Trophoblast cell (in vitro differentiated cells and primary cell): ENCODE measurements around the gene DISC1.

Experiments used
- DNase-seq, 2 donors: peaks; one replicate each; pipeline ENCODE4 v3.0.0-alpha.2; 2016
- H2AFZ ChIP-seq: 2 replicates; pipeline ENCODE4 v1.6.1; 2013; ENCODE audit warnings: low read length, moderate library complexity, mild to moderate bottlenecking; ENCODE audit not compliant: insufficient read depth, poor library complexity
- H2AK5ac ChIP-seq: 2 replicates; pipeline ENCODE4 v1.6.1; 2013; ENCODE audit warnings: mild to moderate bottlenecking, low read length
- H2BK120ac ChIP-seq: 2 replicates; pipeline ENCODE4 v1.6.1; 2013; ENCODE audit warnings: low read length, mild to moderate bottlenecking, moderate library complexity; ENCODE audit not compliant: insufficient read depth, poor library complexity
- H2BK12ac ChIP-seq: 2 replicates; pipeline ENCODE4 v1.6.1; 2013; ENCODE audit warnings: mild to moderate bottlenecking, low read length, moderate library complexity
- H2BK5ac ChIP-seq: 2 replicates; pipeline ENCODE4 v1.6.1; 2013; ENCODE audit warnings: low read length, low read depth, moderate library complexity, mild to moderate bottlenecking; ENCODE audit not compliant: poor library complexity
- H3K14ac ChIP-seq: 2 replicates; pipeline ENCODE4 v1.6.1; 2013; ENCODE audit warnings: mild to moderate bottlenecking, low read length
- H3K18ac ChIP-seq: 2 replicates; pipeline ENCODE4 v1.6.1; 2013; ENCODE audit warnings: mild to moderate bottlenecking, low read length
- H3K23ac ChIP-seq: 2 replicates; pipeline ENCODE4 v1.6.1; 2013; ENCODE audit warnings: low read length
- H3K27ac ChIP-seq: 2 replicates; pipeline ENCODE4 v1.5.1; 2013; ENCODE audit warnings: low read depth, mild to moderate bottlenecking, inconsistent platforms, low read length, moderate library complexity
- H3K27me3 ChIP-seq: 2 replicates; pipeline ENCODE4 v1.6.1; 2013; ENCODE audit warnings: inconsistent platforms, mild to moderate bottlenecking, low read length, moderate library complexity; ENCODE audit not compliant: insufficient read depth
- H3K36me3 ChIP-seq, 2 experiments: 1 replicate in 1 of 2; 2 replicates in 1 of 2; pipeline ENCODE4 v1.6.1; 2013; ENCODE audit warnings: low read length in 2 of 2, mild to moderate bottlenecking in 2 of 2, moderate library complexity in 1 of 2; ENCODE audit not compliant: insufficient read depth in 2 of 2, control insufficient read depth in 1 of 2
- H3K4ac ChIP-seq: 2 replicates; pipeline ENCODE4 v1.6.1; 2013; ENCODE audit warnings: low read depth, mild to moderate bottlenecking, low read length, moderate library complexity
- H3K4me1 ChIP-seq, 2 experiments: 1 replicate in 1 of 2; 2 replicates in 1 of 2; pipeline ENCODE4 v1.6.1; 2013; ENCODE audit warnings: low read length in 2 of 2, mild to moderate bottlenecking in 2 of 2, moderate library complexity in 1 of 2; ENCODE audit not compliant: insufficient read depth in 2 of 2, control insufficient read depth in 1 of 2
- H3K4me2 ChIP-seq: 2 replicates; pipeline ENCODE4 v1.6.1; 2013; ENCODE audit warnings: inconsistent platforms, mild to moderate bottlenecking, low read length, moderate library complexity
- H3K4me3 ChIP-seq: 2 replicates; pipeline ENCODE4 v1.5.1; 2013; ENCODE audit warnings: mild to moderate bottlenecking, low read depth, low read length, inconsistent platforms
- H3K79me1 ChIP-seq: one replicate; pipeline ENCODE4 v1.6.1; 2013; ENCODE audit warnings: low read length
- H3K79me2 ChIP-seq: 2 replicates; pipeline ENCODE4 v1.6.1; 2013; ENCODE audit warnings: low read length, mild to moderate bottlenecking; ENCODE audit not compliant: control insufficient read depth, insufficient read depth, poor library complexity
- H3K9ac ChIP-seq: 2 replicates; pipeline ENCODE4 v1.6.1; 2013; ENCODE audit warnings: mild to moderate bottlenecking, low read length
- H3K9me3 ChIP-seq: 2 replicates; pipeline ENCODE4 v1.6.1; 2013; ENCODE audit warnings: low read depth, mild to moderate bottlenecking, control low read depth, inconsistent platforms, low read length; ENCODE audit not compliant: insufficient read depth
- H4K12ac ChIP-seq: 2 replicates; pipeline ENCODE4 v1.6.1; 2013; ENCODE audit warnings: low read depth, mild to moderate bottlenecking, low read length, moderate library complexity
- H4K8ac ChIP-seq: 2 replicates; pipeline ENCODE4 v1.6.1; 2013; ENCODE audit warnings: low read depth, mild to moderate bottlenecking, low read length, moderate library complexity
- H4K91ac ChIP-seq: one replicate; pipeline ENCODE4 v1.6.1; 2013; ENCODE audit warnings: low read depth, mild to moderate bottlenecking, low read length, moderate library complexity
- WGBS: extraction: QIAGEN DNeasy Blood & Tissue Kit; methylation state at CpG from one replicate; pipeline ENCODE4 v1.1.7; 2013; ENCODE audit warnings: missing lambda C conversion rate; ENCODE audit not compliant: insufficient read length, insufficient coverage; ENCODE audit errors: extremely low coverage; 5-methylcytosine and 5-hydroxymethylcytosine counted together

Gene DISC1

DNA sequence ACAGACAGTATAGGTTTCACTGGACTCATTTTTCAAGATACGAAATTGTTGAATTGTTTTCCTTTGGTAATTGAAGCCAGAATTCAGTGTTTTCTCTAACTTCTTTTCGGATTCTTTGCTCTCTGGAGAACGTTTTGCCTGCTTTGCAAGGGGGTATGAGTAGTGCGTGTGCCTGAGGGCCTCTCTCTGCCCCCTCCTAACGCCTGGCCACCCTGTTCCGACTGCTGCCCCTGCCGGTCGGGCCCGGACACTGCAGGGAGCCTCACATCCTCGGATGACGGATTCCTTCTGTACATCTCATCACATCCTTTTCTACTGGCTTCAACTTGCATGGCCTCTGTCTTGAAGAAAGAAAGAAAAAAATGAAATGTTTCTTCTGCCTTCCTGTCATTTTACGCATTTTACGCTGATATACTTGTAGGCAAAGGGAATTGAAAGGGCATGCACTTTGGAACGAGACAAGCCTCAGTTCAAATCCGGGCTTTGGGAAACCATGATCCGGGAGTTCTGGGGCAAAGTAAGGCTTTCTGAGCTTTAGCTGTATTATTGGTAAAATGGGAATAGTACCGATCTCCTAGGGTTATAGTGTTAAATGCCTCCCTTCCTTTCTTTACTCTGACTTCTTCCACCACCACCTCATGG is 65.1 kb downstream of the DISC1 start:
- no peak overlapping the region for H2BK120ac ChIP-seq
- H3K27me3 ChIP-seq, result no peaks in the 10 kb centered on the region
- H3K4me2 ChIP-seq, result no peak overlapping the region
- peaks cover 0 to 2% of the 10 kb centered on the region in 2 experiments for H3K36me3 ChIP-seq
- H3K79me1 ChIP-seq, result no peaks in the 10 kb centered on the region
- no peak overlapping the region for H3K23ac ChIP-seq
- H2BK12ac ChIP-seq, result no peak overlapping the region
- peaks cover 0 to 4% of the 10 kb centered on the region in 2 experiments for H3K4me1 ChIP-seq
- H2BK5ac ChIP-seq, result no peak overlapping the region
- no peak overlapping the region for H3K4ac ChIP-seq
- no CpG with 5 or more reads among the region's 17 CpGs for WGBS
- H2AFZ ChIP-seq, result no peak overlapping the region
- H3K27ac ChIP-seq, result no peak overlapping the region
- no peak overlapping the region for H4K12ac ChIP-seq
- H3K4me3 ChIP-seq, result no peak overlapping the region
- no peak overlapping the region for H4K8ac ChIP-seq
- no peaks in the 10 kb centered on the region for H3K9me3 ChIP-seq
- H4K91ac ChIP-seq, result no peak overlapping the region
- peak; percentile 45 to 62 for DNase-seq
- no peak overlapping the region for H3K18ac ChIP-seq
- H3K14ac ChIP-seq, result no peak overlapping the region
- no peak overlapping the region for H3K9ac ChIP-seq
- H3K79me2 ChIP-seq, result no peaks in the 10 kb centered on the region
- H2AK5ac ChIP-seq, result no peak overlapping the region

DNA sequence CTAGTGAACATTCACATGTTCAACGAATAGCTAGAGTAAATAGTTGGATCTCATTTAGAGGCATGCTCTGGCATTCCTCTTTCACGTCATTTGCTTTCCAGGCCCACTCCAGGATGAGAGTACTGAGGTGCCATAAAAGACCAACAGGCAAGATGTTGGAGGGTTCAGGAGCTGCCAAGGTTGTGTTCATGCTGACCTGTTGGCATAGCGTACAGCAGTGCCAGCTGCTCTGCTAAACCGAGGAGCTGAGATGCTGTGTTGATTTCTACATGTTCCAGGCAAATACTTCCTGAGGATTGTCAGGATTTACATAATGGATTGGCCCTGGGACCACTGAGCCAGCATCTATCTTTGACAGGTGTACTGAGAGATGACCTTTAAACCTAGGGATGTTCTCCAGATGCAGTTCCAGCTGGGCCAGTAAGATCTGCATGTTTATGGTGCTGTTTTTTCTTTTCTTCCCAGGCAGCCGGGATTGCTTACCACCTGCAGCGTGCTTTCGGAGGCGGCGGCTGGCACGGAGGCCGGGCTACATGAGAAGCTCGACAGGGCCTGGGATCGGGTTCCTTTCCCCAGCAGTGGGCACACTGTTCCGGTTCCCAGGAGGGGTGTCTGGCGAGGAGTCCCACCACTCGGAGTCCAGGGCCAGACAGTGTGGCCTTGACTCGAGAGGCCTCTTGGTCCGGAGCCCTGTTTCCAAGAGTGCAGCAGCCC is 66.9 kb downstream of the DISC1 start:
- Histone ChIP-seq H3K14ac (no peak overlapping the region), H4K8ac (no peak overlapping the region), H3K9ac (no peak overlapping the region), H3K23ac (no peak overlapping the region), H3K4me1 (peaks cover 0 to 4% of the 10 kb centered on the region in 2 experiments), H3K18ac (no peak overlapping the region), H3K4me2 (no peak overlapping the region), H3K4me3 (peak overlapping the region; percentile 39), H2AK5ac (no peak overlapping the region), H3K27me3 (no peaks in the 10 kb centered on the region), H2BK5ac (no peak overlapping the region), H3K4ac (no peak overlapping the region), H3K9me3 (no peaks in the 10 kb centered on the region), H2AFZ (no peak overlapping the region), H3K79me2 (no peaks in the 10 kb centered on the region), H3K79me1 (no peaks in the 10 kb centered on the region), H3K36me3 (peaks cover 0 to 2% of the 10 kb centered on the region in 2 experiments), H4K91ac (no peak overlapping the region), H4K12ac (no peak overlapping the region), H3K27ac (no peak overlapping the region), H2BK120ac (no peak overlapping the region), H2BK12ac (no peak overlapping the region)
- WGBS, result no CpG with 5 or more reads among the region's 18 CpGs
- no peak for DNase-seq

DNA sequence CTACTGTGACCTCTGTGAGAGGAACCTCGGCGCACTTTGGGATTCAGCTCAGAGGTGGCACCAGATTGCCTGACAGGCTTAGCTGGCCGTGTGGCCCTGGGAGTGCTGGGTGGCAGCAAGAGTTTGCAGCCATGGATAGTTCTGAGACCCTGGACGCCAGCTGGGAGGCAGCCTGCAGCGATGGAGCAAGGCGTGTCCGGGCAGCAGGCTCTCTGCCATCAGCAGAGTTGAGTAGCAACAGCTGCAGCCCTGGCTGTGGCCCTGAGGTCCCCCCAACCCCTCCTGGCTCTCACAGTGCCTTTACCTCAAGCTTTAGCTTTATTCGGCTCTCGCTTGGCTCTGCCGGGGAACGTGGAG is 67.5 kb downstream of the DISC1 start:
- Histone ChIP-seq H2BK5ac (no peak overlapping the region), H4K91ac (no peak overlapping the region), H4K12ac (no peak overlapping the region), H3K9me3 (no peaks in the 10 kb centered on the region), H3K14ac (no peak overlapping the region), H2BK12ac (no peak overlapping the region), H2AFZ (no peak overlapping the region), H4K8ac (no peak overlapping the region), H3K9ac (no peak overlapping the region), H3K27me3 (no peaks in the 10 kb centered on the region), H3K18ac (no peak overlapping the region), H3K79me1 (no peaks in the 10 kb centered on the region), H3K4me1 (peaks cover 0 to 4% of the 10 kb centered on the region in 2 experiments), H2BK120ac (no peak overlapping the region), H3K4me3 (no peak overlapping the region), H2AK5ac (no peak overlapping the region), H3K36me3 (peaks cover 0 to 2% of the 10 kb centered on the region in 2 experiments), H3K27ac (no peak overlapping the region), H3K4me2 (no peak overlapping the region), H3K23ac (no peak overlapping the region), H3K4ac (no peak overlapping the region), H3K79me2 (no peaks in the 10 kb centered on the region)
- WGBS, result no CpG with 5 or more reads among the region's 11 CpGs
- DNase-seq, result no peak

DNA sequence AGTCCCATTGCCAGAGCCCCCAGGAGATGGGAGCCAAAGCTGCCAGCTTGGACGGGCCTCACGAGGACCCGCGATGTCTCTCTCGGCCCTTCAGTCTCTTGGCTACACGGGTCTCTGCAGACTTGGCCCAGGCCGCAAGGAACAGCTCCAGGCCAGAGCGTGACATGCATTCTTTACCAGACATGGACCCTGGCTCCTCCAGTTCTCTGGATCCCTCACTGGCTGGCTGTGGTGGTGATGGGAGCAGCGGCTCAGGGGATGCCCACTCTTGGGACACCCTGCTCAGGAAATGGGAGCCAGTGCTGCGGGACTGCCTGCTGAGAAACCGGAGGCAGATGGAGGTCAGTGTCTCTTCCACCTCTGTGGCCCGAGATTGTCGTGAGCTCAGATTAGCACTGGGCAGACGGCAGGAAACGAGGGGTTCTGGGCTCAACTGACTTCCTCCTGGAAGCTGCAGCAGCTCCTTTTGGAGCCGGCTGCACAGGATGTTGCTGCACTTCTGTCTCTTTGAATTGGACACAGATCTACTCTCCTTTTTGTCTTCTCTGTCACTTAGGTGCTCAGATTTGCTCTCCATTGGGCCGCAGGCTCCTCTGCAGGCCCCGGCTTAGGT is 68.0 kb downstream of the DISC1 start:
- H2BK120ac ChIP-seq, result no peak overlapping the region
- H3K9ac ChIP-seq, result no peak overlapping the region
- no peak overlapping the region for H4K12ac ChIP-seq
- H3K4me1 ChIP-seq, result peaks cover 0 to 4% of the 10 kb centered on the region in 2 experiments
- H3K27me3 ChIP-seq, result no peaks in the 10 kb centered on the region
- H2AK5ac ChIP-seq, result no peak overlapping the region
- no peaks in the 10 kb centered on the region for H3K79me1 ChIP-seq
- H3K27ac ChIP-seq, result no peak overlapping the region
- H4K8ac ChIP-seq, result no peak overlapping the region
- no peaks in the 10 kb centered on the region for H3K9me3 ChIP-seq
- no peaks in the 10 kb centered on the region for H3K79me2 ChIP-seq
- no peak overlapping the region for H2BK12ac ChIP-seq
- no peak for DNase-seq
- no peak overlapping the region for H3K14ac ChIP-seq
- H4K91ac ChIP-seq, result no peak overlapping the region
- no peak overlapping the region for H3K4me3 ChIP-seq
- no peak overlapping the region for H2AFZ ChIP-seq
- no peak overlapping the region for H3K23ac ChIP-seq
- H3K4ac ChIP-seq, result no peak overlapping the region
- no peak overlapping the region for H2BK5ac ChIP-seq
- H3K18ac ChIP-seq, result no peak overlapping the region
- H3K4me2 ChIP-seq, result no peak overlapping the region
- peaks cover 0 to 2% of the 10 kb centered on the region in 2 experiments for H3K36me3 ChIP-seq
- no CpG with 5 or more reads among the region's 18 CpGs for WGBS
